ENCODE results near the gene SLC7A1.

DNA sequence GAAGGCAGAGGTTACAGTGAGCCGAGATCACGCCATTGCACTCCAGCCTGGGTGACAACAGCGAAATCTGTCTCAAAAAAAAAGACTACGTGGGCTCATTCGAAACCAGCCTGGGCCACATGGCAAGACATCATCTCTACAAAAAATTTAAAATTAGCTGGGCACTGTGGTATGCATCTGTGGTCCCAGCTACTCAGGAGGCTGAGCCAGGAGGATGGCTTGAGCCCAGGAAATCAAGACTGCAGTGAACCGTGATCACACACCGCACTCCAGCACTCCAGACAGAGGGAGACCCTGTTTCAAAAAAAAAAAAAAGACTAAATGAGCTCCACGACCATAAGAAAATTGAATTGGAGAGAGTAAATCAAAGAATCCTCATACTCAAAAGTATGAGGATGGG lies 53.1 kb downstream of the SLC7A1 start:
- no peak for TF ChIP-seq POLR2A (IDR thresholded peaks at IDR 0.05)
- TF ChIP-seq, protein P1, sequence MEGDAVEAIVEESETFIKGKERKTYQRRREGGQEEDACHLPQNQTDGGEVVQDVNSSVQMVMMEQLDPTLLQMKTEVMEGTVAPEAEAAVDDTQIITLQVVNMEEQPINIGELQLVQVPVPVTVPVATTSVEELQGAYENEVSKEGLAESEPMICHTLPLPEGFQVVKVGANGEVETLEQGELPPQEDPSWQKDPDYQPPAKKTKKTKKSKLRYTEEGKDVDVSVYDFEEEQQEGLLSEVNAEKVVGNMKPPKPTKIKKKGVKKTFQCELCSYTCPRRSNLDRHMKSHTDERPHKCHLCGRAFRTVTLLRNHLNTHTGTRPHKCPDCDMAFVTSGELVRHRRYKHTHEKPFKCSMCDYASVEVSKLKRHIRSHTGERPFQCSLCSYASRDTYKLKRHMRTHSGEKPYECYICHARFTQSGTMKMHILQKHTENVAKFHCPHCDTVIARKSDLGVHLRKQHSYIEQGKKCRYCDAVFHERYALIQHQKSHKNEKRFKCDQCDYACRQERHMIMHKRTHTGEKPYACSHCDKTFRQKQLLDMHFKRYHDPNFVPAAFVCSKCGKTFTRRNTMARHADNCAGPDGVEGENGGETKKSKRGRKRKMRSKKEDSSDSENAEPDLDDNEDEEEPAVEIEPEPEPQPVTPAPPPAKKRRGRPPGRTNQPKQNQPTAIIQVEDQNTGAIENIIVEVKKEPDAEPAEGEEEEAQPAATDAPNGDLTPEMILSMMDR (IDR thresholded peaks at IDR 0.05), result no peak

Data from breast epithelium (tissue), 3 donors.